HG03095 (cell line): ENCODE measurements around the gene HERC3.
A peak's percentile ranks its signal among the peaks of the same experiment; 100 is the strongest.

Experiments
- ATAC-seq: cut with Tn5 transposase; IDR thresholded peaks from one replicate; pipeline ENCODE4 v1.9.1; 2021; ENCODE audit warnings: moderate library complexity; ENCODE audit not compliant: unreplicated experiment

HERC3 gene

GRCh38 chr4:88591787-88592599 is at the start of gene HERC3:
Gene HERC3 (plus strand): TSS chr4:88592480. CDS start chr4:88605824, 13,344 bp downstream.
- peak; percentile 97 for ATAC-seq

DNA sequence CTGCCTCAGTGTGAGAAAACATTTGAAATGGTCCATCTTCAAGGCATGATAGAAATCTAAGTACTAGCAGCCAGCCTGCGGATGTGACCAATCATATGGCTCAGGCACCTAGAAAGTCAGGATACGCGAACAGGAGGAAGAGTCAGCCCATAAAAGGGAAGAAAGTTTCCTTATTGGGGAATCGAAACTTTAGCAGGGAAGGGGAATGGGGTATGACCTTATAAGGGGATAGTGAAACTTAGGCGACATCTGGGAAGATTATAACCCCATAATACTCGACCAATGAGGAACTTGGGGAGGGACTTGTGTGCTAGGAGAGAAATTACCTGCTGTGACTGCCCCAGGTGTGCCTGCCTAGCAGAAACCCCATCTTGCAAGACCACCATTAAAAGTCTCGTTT is 42.5 kb upstream of the HERC3 start:
- ATAC-seq = no peak

DNA sequence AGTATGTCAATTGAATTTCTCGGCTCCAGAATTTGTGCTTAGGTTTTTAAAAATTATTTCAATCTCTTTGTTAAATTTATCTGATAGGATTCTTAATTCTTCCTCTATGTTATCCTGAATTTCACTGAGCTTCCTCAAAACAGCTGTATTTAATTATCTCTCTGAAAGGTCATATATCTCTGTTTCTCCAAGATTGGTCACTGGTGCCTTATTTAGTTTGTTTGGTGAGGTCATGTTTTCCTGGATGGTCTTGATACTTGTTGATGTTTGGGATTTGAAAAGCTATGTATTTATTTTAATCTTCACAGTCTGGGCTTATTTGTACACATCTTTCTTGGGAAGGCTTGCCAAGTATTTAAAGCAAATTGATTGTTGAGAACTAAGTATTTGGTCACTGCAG is 24.7 kb upstream of the HERC3 start:
- ATAC-seq = no peak

DNA sequence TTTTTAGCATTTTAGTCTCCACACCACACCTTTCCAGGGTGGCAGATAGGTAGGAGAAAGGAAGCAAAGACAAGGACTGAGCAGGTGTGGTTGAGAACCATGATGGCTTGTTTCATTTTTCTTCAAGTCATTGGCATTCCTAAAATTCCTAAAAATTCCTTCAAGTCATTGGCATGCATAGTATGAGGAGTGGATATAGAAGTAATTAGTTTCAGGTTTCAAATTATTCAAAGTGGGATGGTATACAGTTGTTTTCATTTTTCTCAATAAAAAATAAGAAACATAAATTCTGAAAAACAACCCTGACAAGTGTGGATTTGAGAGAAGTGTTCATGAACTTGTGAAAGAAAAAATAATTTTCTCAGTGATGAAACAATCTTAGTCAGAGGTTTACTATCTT is 22.3 kb upstream of the HERC3 start:
- no peak for ATAC-seq

DNA sequence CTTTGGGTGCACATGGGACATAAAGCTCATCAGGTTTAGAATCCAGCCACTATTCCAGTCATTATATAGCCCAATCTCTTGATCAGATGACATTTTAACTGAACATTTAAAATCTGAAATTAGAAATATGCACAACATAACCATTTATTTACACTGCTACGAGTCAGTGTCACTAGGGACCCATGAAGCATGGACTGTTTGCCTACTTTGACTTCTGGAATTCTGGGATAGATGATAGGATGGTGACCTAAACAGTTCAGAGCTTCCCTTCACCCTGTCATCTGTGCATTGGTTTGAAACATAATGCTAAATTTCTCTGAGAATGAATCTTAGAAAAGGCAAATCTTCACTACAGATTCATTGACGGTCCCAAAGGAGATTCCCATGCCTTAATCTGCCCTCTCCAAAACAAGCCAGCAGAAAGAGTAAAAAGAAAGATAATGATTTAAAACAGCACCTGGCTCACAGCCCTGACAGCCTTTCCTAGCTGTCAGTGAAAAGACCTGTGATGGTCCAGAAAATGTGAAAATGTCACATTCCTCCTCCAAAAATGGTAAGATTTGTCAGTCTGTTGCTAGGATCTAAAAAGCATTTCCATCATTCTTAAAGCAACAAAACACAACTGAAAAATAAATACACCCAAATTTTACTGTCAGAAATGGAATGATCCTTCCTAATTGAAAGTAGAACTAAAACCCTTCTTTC is 18.9 kb upstream of the HERC3 start:
- no peak for ATAC-seq

DNA sequence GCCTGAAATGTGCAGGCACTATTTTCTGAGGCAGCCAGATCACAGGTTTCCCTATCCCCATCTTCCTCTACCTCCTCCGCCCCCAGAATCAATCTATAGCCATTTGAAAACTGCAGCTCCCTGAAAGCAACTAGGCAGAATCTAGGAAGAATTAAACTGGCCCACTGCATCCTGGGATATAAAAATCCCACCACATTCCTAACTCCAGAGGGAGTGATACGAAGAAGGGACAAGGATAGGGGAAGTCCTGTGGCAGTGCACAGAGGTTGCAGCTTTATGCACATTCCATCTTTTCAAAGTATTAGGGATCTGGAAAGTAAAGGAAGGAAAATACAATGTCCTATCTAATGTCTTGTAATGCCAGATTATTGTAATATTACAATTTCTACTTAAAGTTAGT is 18.3 kb upstream of the HERC3 start:
- ATAC-seq = no peak

GRCh38 chr4:88575186-88575585 is 17.1 kb upstream of the HERC3 start:
- no peak for ATAC-seq

- ATAC-seq = no peak
These were observed 9.8 kb upstream of the HERC3 start for GRCh38 chr4:88582493-88582892.

DNA sequence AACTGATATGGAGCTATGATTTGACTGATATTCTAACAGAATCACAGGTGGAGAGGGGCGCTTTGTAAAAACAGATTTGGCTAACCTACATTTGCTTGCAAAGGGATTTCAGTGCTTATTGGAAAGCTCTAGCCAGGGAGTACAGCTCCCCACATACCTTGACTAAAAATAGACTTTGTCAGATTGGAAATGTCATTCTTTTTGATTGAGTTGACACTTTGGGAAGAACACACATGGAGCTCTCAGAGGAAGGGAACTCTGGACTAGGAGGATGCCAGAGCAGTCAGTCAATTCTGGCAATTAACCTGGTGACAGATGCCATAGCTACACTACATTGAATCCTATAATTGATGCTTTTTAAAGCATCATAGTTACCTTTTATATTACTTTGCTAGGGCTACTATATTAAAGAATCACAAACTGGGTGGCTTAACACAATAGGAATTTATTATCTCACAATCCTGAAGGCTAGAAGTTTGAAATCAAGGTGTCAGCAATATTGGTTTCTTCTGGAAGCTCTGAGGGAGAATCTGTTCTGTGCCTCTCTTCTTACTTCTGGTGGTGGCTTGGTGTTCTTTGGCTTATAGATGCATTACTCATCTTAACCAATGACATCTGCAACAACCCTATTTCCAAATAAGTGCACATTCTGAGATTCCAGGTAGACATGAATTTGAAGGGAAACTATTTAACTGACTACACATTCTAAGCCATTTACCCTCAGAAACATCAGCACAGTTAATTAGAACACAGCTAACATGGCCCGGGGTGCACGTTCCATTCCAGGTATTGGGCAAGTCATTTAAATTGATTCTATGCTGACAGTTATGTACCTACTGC is 8.4 kb upstream of the HERC3 start:
- ATAC-seq = no peak

- no peak for ATAC-seq
These were observed 7.8 kb upstream of the HERC3 start for GRCh38 chr4:88584471-88584900.

DNA sequence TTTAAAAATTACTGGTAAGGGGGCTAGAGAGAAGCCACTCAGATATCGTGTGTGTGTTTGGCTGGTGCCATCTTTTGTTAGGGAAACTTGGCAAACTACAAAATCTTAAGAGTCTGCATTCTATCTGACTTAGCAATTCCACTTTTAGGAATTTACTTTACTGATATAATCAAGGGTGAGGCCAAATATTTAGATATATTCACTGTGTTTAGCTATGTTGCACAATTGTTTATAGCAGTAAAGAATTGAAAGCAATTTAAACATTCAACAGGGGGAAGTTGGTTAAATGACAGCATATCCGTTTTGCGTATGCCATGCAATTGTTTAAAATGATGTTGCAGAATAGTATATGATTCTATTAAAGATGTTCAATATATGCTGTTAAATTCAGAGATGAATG is 6.4 kb upstream of the HERC3 start:
- no peak for ATAC-seq

GRCh38 chr4:88587306-88587705 is 5.0 kb upstream of the HERC3 start:
- no peak for ATAC-seq

DNA sequence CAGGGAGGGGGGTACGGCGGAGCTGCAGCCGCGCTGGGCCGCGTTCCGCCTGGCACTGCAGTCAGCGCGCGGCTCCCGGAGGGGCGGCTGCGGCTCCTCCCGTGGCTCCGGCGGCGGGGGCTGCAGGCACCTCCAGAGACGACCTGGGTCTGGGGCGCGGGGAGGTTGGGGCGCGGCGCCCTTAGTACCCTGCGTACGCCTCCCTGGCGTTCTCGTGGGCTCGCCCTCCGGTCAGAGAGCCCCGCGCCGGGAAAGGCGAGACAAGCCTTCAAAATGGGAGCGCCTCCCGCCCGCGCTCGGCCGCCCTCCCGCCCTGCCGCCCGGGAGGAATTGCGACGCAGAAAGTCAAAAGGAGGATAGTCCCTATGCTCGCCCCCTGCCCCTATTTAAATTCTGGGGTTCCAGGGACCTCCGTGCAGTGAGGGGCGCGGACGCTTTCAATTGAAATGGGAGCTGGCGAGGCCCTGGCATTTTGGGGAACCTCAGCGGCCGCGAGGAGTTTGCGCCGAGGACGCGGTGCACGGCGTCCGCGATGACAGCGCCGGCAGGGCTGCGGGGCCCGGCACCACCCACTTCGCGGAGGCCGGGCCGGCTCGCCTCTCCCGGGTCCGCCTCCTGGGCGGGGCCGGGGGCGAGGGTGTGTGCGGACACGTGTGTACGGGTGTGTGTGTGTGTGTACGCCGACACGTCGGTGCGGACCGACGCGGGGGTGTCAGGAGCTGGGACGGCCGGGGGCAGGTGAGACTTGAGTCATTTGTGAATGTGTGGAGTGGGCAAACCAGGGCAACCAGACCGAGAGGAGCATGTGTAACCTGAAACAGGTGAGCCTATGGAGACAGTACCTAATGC is 544 bp downstream of the HERC3 start:
- peak; percentile 75 for ATAC-seq

DNA sequence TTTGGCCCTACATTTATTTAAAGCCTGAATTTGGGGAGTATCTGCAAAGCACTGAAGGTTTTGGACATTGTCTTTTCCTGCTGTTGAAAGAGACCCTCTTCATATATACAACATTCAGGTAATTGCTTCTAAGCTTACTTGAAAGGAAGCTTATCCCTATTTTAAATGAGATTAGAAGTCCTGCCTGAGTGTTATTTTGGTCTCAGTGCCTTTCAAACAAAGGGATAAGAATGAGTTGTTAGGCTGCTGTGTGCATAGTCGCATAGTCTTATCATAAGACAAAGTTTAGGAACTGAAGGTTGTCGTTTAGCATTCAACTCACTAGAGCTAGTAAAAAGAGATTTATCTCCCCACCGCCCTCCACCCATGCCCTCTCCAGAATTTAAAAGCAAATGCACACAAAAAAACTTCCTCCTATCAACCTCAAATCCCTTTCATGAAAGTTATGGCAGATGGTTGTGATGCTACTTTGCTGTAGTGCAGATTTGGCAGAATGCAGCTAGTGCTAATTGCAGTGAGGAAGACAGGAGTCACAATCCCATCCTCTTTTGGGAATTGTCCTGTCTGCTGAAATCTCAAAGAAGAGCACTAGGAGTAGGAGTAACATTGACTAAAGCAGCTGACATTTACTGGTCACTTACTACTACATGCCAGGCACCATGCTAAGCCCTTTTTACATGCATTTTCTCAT is 5.8 kb downstream of the HERC3 start:
- ATAC-seq = no peak

- ATAC-seq = no peak
These were observed 7.0 kb downstream of the HERC3 start for GRCh38 chr4:88599298-88599697.

DNA sequence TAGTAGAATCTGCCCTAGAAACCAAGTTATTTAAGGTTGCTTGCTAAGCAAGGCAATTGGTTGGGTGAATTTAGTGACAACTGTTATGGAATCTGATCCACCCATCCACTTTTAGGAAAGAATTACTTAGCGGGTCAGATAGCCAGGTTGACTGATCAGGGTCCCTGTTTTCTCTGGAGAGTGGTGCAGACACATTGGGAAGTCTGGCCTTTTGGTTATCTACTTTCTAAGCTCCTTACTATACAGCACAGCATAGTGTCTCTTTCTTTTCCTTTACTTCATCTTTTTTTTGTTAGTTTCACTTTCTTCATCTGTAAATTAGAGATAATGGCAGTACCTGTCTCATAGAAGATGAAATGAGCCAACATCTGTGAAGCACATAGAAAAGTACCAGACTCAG is 7.4 kb downstream of the HERC3 start:
- ATAC-seq = no peak

DNA sequence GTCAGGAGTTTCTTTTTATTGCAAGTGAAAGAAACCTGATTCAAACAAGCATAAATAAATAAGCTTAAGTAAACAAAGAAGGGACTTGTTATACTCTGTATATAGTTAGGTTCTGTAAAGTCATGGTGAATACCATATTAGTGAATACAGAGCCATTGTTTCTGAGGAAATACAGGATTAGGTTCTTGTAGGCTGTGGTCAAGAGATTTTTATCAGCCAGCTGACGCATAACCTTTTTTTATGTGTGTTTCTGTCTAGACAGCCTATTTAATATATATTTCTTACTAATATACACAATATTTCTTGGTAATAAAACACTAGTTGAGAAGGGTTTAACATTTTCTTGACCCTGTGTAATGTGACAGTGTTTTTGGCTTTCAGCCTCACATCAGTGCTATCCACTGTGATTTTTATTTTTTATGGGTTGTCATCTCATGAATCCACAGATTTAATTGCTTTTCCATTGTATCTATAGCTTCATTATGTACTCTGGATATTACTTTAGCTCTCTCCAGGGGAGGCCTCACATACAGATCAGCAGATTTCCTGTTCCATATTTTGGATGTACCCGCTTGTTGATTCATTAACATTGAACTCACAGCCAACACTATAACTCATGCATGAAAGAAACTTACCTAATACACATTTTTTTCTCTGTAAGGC is 8.0 kb downstream of the HERC3 start:
- no peak for ATAC-seq

- no peak for ATAC-seq
These were observed 12.8 kb downstream of the HERC3 start for GRCh38 chr4:88604978-88605678.

DNA sequence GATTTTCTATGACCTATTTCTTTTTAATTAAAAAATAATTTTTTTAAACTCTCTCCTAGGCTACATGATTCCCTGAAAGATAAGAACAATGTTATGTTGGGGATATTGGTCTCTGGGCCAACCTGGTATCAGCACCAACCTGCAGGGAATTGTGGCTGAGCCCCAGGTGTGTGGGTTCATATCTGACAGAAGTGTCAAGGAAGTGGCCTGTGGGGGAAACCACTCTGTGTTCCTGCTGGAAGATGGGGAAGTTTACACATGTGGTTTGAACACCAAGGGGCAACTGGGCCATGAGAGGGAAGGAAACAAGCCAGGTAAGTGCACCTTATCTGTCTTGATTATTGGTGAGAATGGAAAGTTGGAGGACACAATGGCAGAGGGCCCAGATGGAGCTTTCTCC is 13.5 kb downstream of the HERC3 start:
- ATAC-seq = no peak
